Loucy (cell line): ENCODE data around the gene CEP70.
"Not testable (repeated sequence)": the region's sequence is repeated elsewhere in the genome, so short reads cannot be mapped to it uniquely, and the experiment has no call there.

Source experiments
- H2AFZ ChIP-seq: fragments of 200-600 bp; sonication (generic); 2 replicates; pipeline ENCODE4 v1.6.0; 2016; ENCODE audit warnings: antibody characterized with exemption, mild to moderate bottlenecking, low read length, moderate library complexity
- H3F3A ChIP-seq: fragments of 200-600 bp; 2 replicates; pipeline ENCODE4 v1.6.0; 2016; ENCODE audit warnings: antibody characterized with exemption, low read depth, mild to moderate bottlenecking
- H3K27me3 ChIP-seq: fragments of 200-600 bp; sonication (generic); 2 replicates; pipeline ENCODE4 v1.6.1; 2014; ENCODE audit warnings: low read length, mild to moderate bottlenecking; ENCODE audit not compliant: insufficient read depth, poor library complexity, severe bottlenecking
- H3K36me3 ChIP-seq: fragments of 200-600 bp; sonication (generic); 2 replicates; pipeline ENCODE4 v1.6.1; 2016; ENCODE audit warnings: low read length; ENCODE audit not compliant: insufficient read depth
- H3K4me1 ChIP-seq: fragments of 200-600 bp; sonication (generic); 2 replicates; pipeline ENCODE4 v1.5.1; 2014; ENCODE audit warnings: low read length, mild to moderate bottlenecking; ENCODE audit not compliant: insufficient read depth, poor library complexity, severe bottlenecking
- H3K4me2 ChIP-seq: fragments of 200-600 bp; sonication (generic); 2 replicates; pipeline ENCODE4 v1.6.0; 2014; ENCODE audit warnings: antibody characterized with exemption, low read length, low read depth, mild to moderate bottlenecking; ENCODE audit not compliant: poor library complexity, severe bottlenecking
- H3K4me3 ChIP-seq: fragments of 200-600 bp; sonication (generic); 2 replicates; pipeline ENCODE4 v1.5.1; 2014; ENCODE audit warnings: low read length, mild to moderate bottlenecking, mixed read lengths; ENCODE audit not compliant: poor library complexity, severe bottlenecking
- H3K79me2 ChIP-seq: fragments of 200-600 bp; sonication (generic); 2 replicates; pipeline ENCODE4 v1.6.1; 2014; ENCODE audit warnings: low read length; ENCODE audit not compliant: insufficient read depth
- H3K9ac ChIP-seq: fragments of 200-600 bp; sonication (generic); 2 replicates; pipeline ENCODE4 v1.6.0; 2014; ENCODE audit warnings: mild to moderate bottlenecking, low read depth, low read length, moderate library complexity; ENCODE audit not compliant: poor library complexity, severe bottlenecking
- H3K9me2 ChIP-seq: fragments of 200-600 bp; sonication (generic); replicated peaks from 2 replicates; pipeline ENCODE4 v1.6.1; 2016; ENCODE audit warnings: low read depth, low read length, mixed read lengths
- H3K9me3 ChIP-seq: fragments of 200-600 bp; sonication (generic); 2 replicates; pipeline ENCODE4 v1.6.1; 2014; ENCODE audit warnings: mild to moderate bottlenecking, antibody characterized with exemption, low read length, low read depth; ENCODE audit not compliant: insufficient read depth
- H4K20me1 ChIP-seq: fragments of 200-600 bp; sonication (generic); 2 replicates; pipeline ENCODE4 v1.6.0; 2014; ENCODE audit warnings: antibody characterized with exemption, low read length, mild to moderate bottlenecking; ENCODE audit not compliant: insufficient read depth, poor library complexity, severe bottlenecking
- CTCF ChIP-seq: fragments of 200-600 bp; sonication (generic); conservative IDR thresholded peaks from 2 replicates; pipeline ENCODE4 v1.5.1; 2014; ENCODE audit warnings: mild to moderate bottlenecking, antibody characterized with exemption, low read length
- EZH2phosphoT487 ChIP-seq: fragments of 200-600 bp; IDR thresholded peaks from 2 replicates; pipeline ENCODE4 v1.6.1; 2018; ENCODE audit warnings: antibody characterized with exemption, mild to moderate bottlenecking, moderate library complexity, borderline replicate concordance

The CEP70 gene

GRCh38 chr3:138539352-138539751 lies 54.7 kb downstream of the CEP70 start:
- Histone ChIP-seq H4K20me1 (no peaks in the 10 kb centered on the region), H3K27me3 (no peaks in the 10 kb centered on the region)

DNA sequence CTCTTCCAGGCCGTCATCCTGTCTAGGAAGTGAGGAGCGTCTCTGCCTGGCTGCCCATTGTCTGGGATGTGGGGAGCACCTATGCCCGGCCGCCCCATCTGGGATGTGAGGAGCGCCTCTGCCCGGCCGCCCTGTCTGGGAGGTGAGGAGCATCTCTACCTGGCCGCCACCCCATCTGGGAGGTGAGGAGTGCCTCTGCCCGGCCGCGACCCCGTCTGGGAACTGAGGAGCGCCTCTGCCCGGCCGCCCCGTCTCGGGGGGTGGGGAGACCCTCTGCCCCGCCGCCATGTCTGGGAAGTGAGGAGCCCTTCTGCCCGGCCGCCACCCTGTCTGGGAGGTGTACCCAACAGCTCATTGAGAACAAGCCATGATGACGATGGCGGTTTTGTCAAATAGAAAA lies 72.6 kb downstream of the CEP70 start:
- not testable (repeated sequence) for H3K27me3 ChIP-seq, H3F3A ChIP-seq, H3K9ac ChIP-seq, H4K20me1 ChIP-seq, H2AFZ ChIP-seq, H3K4me3 ChIP-seq, H3K9me3 ChIP-seq, H3K4me1 ChIP-seq, H3K79me2 ChIP-seq, H3K9me2 ChIP-seq, H3K4me2 ChIP-seq
- peaks cover 17% of the 10 kb centered on the region; the same call in 1 of the 2 replicates for H3K36me3 ChIP-seq

More at GRCh38 chr3:138539352-138539751, 54.7 kb downstream of the CEP70 start:
- Histone ChIP-seq H3K36me3 (peaks cover 80% of the 10 kb centered on the region), H2AFZ (no peak overlapping the region), H3K9me2 (no peaks in the 10 kb centered on the region), H3K9me3 (peaks cover 33% of the 10 kb centered on the region; the same call in 1 of the 2 replicates), H3K4me3 (no peak overlapping the region), H3K9ac (no peak overlapping the region), H3F3A (no peaks in the 10 kb centered on the region), H3K4me2 (no peak overlapping the region), H3K79me2 (peaks cover 5% of the 10 kb centered on the region; the same call in 1 of the 2 replicates), H3K4me1 (no peaks in the 10 kb centered on the region)
- no peak for TF ChIP-seq EZH2phosphoT487
- TF ChIP-seq CTCF: no peak

DNA sequence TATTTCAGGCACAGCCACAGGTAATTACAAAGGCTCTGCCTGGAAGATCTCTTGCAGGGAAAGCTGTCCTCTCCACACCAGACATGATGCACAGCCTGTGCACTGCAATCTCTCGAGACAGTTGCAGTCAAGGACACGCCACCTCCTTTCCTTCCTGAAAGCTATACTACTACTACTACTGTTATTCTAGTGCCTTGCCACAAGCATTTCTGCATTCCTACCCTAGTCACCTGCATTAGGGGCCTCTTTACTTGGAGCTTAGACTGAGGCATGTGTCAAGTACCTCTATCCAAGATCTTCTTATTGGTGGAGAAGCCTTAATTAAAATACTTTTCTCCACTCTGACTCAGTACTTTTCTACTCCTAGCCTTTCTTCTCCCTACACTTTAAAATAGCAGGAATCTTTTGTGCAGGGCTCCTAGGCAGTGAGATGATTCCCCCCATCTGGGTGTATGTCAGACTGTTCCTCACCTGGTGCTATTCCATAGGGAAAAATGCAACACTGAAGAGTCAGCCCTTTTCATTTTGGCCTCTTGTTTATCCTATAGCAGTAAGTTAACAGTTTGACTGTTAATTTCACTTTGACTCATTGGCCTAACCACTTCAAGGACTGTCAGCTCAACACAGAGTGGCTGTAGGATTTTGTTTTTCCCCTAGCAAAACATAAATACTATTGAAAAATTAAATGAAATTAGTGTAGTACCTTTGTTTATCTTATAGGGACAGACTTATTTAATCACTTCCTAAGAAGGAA lies 80.8 kb downstream of the CEP70 start:
- peaks cover 35% of the 10 kb centered on the region; the same call in 1 of the 2 replicates for H3K36me3 ChIP-seq
- no peaks in the 10 kb centered on the region for H3K27me3 ChIP-seq
- no peaks in the 10 kb centered on the region for H4K20me1 ChIP-seq
- H3F3A ChIP-seq: no peaks in the 10 kb centered on the region
- H3K79me2 ChIP-seq: no peaks in the 10 kb centered on the region
- H3K4me2 ChIP-seq: no peak overlapping the region
- H3K4me1 ChIP-seq: peaks cover 22% of the 10 kb centered on the region
- no peak overlapping the region for H2AFZ ChIP-seq
- no peaks in the 10 kb centered on the region for H3K9me2 ChIP-seq
- no peaks in the 10 kb centered on the region; the same call in 1 of the 2 replicates for H3K9me3 ChIP-seq
- no peak overlapping the region for H3K9ac ChIP-seq
- no peak for TF ChIP-seq EZH2phosphoT487
- TF ChIP-seq CTCF: no peak
- H3K4me3 ChIP-seq: no peak overlapping the region

- no peaks in the 10 kb centered on the region for H3K27me3 ChIP-seq
- no peaks in the 10 kb centered on the region for H3K9me2 ChIP-seq
- no peak overlapping the region for H2AFZ ChIP-seq
- no peak overlapping the region for H3K9ac ChIP-seq
- no peak for TF ChIP-seq EZH2phosphoT487
- no peak for TF ChIP-seq CTCF
- H3K4me2 ChIP-seq: no peak overlapping the region
- peaks cover 36% of the 10 kb centered on the region; the same call in 1 of the 2 replicates for H3K36me3 ChIP-seq
- no peak overlapping the region for H3K4me3 ChIP-seq
- no peaks in the 10 kb centered on the region for H3K9me3 ChIP-seq
- peaks cover 22% of the 10 kb centered on the region for H3K4me1 ChIP-seq
- H3K79me2 ChIP-seq: no peaks in the 10 kb centered on the region
- H3F3A ChIP-seq: no peaks in the 10 kb centered on the region
- H4K20me1 ChIP-seq: no peaks in the 10 kb centered on the region
Measured at GRCh38 chr3:138511945-138512344, 82.1 kb downstream of the CEP70 start.
